ENCODE data around the gene CLDN6. TPM values are rescaled to one million over a fixed set of nuclear protein-coding genes. Genes with fewer than 3 reads are reported as not detected.
A peak's percentile ranks its signal among the peaks of the same experiment; 100 is the strongest.

The CLDN6 gene
- polyA plus RNA-seq, 1 experiment, result 0.07 TPM

DNA sequence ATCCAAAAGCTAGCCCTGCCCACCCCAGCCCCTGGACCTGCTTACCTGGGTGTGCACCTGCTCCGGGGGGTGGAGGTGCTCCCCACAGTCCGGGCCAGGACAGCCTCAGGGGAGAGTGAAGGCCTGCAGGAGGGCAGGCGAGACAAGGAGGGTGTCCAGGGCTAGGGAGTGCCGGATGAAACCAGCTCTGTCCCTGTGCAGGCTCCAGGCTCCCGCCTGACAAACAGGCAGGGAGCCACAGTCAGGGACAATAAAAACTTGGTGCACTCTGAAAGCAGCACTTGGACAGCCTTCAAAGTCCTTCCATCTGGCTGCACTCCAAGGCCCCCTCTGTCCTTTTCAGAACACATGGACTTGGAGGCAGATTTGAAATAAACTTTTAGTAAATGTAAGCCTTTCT is 44.9 kb downstream of the CLDN6 start:
- Histone ChIP-seq H3K9me3 (ENCODE audit: control insufficient read depth, insufficient read depth, low read length) (no peaks in the 10 kb centered on the region; the same call in 1 of the 2 replicates), H3K4me3 (ENCODE audit: low read depth, low read length) (no peak overlapping the region), H3K27ac (ENCODE audit: low read depth, low read length) (no peak overlapping the region), H3K27me3 (ENCODE audit: control insufficient read depth, insufficient read depth, low read length) (no peaks in the 10 kb centered on the region)
- ChIA-PET POLR2A (interaction anchor here (1.8 kb wide), 1 partner anchor 47 kb away, joined by 5 read pairs; the partner anchor contains the start of gene TNFRSF12A), CTCF (interaction anchor here (1.3 kb wide), 1 partner anchor 8 kb away, joined by 3 read pairs; no protein-coding TSS in a partner anchor)
- TF ChIP-seq, protein P1, sequence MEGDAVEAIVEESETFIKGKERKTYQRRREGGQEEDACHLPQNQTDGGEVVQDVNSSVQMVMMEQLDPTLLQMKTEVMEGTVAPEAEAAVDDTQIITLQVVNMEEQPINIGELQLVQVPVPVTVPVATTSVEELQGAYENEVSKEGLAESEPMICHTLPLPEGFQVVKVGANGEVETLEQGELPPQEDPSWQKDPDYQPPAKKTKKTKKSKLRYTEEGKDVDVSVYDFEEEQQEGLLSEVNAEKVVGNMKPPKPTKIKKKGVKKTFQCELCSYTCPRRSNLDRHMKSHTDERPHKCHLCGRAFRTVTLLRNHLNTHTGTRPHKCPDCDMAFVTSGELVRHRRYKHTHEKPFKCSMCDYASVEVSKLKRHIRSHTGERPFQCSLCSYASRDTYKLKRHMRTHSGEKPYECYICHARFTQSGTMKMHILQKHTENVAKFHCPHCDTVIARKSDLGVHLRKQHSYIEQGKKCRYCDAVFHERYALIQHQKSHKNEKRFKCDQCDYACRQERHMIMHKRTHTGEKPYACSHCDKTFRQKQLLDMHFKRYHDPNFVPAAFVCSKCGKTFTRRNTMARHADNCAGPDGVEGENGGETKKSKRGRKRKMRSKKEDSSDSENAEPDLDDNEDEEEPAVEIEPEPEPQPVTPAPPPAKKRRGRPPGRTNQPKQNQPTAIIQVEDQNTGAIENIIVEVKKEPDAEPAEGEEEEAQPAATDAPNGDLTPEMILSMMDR (IDR thresholded peaks at IDR 0.05; ENCODE audit: low read depth, low read length), result no peak
- DNase-seq (ENCODE audit: low read depth, low spot score), result no peak

DNA sequence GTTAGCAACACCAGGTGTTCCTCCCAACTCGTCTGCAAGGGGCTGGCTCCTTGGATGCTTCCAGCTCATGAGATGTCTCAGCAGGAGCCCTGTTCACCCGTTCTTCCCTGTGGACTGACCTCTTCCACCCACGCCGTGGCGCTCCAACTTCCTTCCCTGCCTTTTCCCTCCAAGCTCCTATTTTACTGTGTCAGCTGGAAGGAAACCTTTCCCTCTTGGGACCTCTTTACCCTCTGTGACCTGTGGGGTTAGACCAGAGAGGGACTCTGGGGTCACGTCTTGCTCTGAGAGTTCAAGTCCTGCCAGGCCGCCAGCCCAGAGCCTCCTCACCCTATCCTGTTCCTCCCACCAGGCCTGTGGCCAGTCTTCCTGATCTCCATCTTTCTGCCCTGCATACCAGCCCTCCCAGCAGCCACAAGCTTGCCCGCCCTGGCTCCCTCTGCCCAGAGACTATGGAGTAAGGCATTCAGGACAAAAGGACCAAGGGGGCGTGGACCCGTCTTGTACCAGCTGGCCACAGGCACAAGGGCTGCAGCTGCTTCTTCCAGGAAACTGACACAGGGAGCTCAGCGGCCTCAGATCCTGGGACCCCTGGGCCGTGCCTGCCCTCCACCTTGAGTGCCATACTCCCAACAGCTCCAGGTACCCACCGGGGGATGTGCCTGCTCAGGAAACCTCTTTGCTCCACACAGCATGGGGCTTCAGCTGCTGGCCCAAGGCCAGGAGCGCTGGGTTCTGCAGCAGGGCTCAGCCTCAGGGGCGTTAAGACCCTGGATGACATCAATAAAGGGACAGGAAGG is 45.8 kb downstream of the CLDN6 start:
- no peak for DNase-seq (ENCODE audit: low read depth, low spot score)
- no peak overlapping the region for H3K27ac ChIP-seq (ENCODE audit: low read depth, low read length)
- POLR2A ChIA-PET, result interaction anchor here (1.8 kb wide), 1 partner anchor 48 kb away, joined by 5 read pairs; the partner anchor contains the start of gene TNFRSF12A
- H3K4me3 ChIP-seq (ENCODE audit: low read depth, low read length), result no peak overlapping the region
- TF ChIP-seq, protein P1 (IDR thresholded peaks at IDR 0.05; ENCODE audit: low read depth, low read length), result no peak
- CTCF ChIA-PET, result interaction anchor here (1.3 kb wide), 1 partner anchor 9 kb away, joined by 3 read pairs; no protein-coding TSS in a partner anchor
- peaks cover 4% of the 10 kb centered on the region; the same call in 1 of the 2 replicates for H3K9me3 ChIP-seq (ENCODE audit: control insufficient read depth, insufficient read depth, low read length)
- no peaks in the 10 kb centered on the region for H3K27me3 ChIP-seq (ENCODE audit: control insufficient read depth, insufficient read depth, low read length)

DNA sequence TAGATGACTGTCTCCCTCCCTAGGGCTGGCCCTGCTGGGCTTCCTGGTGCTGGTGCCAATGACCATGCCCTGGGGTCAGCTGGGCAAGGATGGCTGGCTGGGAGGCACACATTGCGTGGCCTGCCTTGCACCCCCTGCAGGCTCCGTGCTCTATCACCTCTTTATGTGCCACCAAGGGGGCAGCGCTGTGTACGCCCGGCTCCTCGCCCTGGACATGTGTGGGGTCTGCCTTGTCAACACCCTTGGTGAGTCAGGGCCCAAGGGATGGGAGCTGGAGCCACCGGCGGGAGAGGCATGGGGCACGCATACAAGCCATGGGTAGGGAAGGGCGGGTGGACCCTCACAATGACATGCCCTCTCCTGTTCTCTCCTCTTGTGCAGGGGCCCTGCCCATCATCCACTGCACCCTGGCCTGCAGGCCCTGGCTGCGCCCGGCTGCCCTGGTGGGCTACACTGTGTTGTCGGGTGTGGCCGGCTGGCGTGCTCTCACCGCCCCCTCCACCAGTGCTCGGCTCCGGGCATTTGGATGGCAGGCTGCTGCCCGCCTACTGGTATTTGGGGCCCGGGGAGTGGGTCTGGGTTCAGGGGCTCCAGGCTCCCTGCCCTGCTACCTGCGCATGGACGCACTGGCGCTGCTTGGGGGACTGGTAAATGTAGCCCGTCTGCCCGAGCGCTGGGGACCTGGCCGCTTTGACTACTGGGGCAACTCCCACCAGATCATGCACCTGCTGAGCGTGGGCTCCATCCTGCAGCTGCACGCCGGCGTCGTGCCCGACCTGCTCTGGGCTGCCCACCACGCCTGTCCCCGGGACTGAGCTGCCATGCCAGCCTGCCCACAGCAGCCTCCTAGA is 46.6 kb downstream of the CLDN6 start:
- H3K27me3 ChIP-seq (ENCODE audit: control insufficient read depth, insufficient read depth, low read length), result no peaks in the 10 kb centered on the region

DNA sequence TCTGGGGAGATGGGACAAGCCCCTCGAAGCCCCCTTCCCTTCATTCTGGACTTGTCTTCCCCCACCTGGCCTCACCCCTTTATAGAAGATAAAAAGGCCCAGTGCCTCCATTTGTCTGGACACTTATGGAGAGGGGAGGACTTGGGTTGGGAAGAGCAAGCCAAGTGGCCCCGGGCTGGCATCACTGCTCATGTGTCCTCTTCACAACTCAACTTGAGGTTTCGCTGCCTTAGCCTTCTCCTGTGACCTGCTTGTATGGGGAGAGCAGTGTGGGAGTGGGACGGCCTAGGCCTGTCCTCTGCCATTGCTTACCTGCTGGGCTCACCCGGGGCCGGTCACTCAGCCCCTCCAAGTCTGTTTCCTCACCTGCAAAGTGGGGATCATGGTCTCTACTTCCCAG is 47.4 kb downstream of the CLDN6 start:
- Histone ChIP-seq H3K27me3 (ENCODE audit: control insufficient read depth, insufficient read depth, low read length) (peaks cover 6% of the 10 kb centered on the region), H3K27ac (ENCODE audit: low read depth, low read length) (no peak overlapping the region), H3K4me3 (ENCODE audit: low read depth, low read length) (peak overlapping the region; percentile 64; the same call in 1 of the 2 replicates), H3K9me3 (ENCODE audit: control insufficient read depth, insufficient read depth, low read length) (peaks cover 4% of the 10 kb centered on the region; the same call in 1 of the 2 replicates)
- TF ChIP-seq, protein P1 (IDR thresholded peaks at IDR 0.05; ENCODE audit: low read depth, low read length), result no peak
- DNase-seq (ENCODE audit: low read depth, low spot score), result no peak
- CTCF ChIA-PET, result interaction anchor here (0.7 to 1.2 kb wide), 2 partner anchors 8 to 12 kb away, joined by 3 read pairs; no protein-coding TSS in a partner anchor
- POLR2A ChIA-PET, result interaction anchor here (0.8 to 1.7 kb wide), 3 partner anchors 10 to 65 kb away, joined by 3 to 10 read pairs (median 7); partner anchors contain the start of gene PKMYT1

More for the DNA sequence above, 46.6 kb downstream of the CLDN6 start:
- no peak for DNase-seq (ENCODE audit: low read depth, low spot score)
- peaks cover 4% of the 10 kb centered on the region; the same call in 1 of the 2 replicates for H3K9me3 ChIP-seq (ENCODE audit: control insufficient read depth, insufficient read depth, low read length)
- no peak overlapping the region for H3K4me3 ChIP-seq (ENCODE audit: low read depth, low read length)
- TF ChIP-seq, protein P1 (IDR thresholded peaks at IDR 0.05; ENCODE audit: low read depth, low read length), result no peak
- no peak overlapping the region for H3K27ac ChIP-seq (ENCODE audit: low read depth, low read length)
- ChIA-PET POLR2A (interaction anchor here (1.8 kb wide), 1 partner anchor 49 kb away, joined by 5 read pairs; the partner anchor contains the start of gene TNFRSF12A), CTCF (no interaction called here)
